ENCODE results near the gene EBNA1BP2. TPM values are rescaled to one million over a fixed set of nuclear protein-coding genes. Genes with fewer than 3 reads are reported as not detected.

Gene EBNA1BP2
- total and polyA plus RNA-seq, 10 of the 15 experiments (the other 5 are each of a cell fraction or from before 2014, with no cell fraction given) = 57.5 to 275 (median 133) TPM

DNA sequence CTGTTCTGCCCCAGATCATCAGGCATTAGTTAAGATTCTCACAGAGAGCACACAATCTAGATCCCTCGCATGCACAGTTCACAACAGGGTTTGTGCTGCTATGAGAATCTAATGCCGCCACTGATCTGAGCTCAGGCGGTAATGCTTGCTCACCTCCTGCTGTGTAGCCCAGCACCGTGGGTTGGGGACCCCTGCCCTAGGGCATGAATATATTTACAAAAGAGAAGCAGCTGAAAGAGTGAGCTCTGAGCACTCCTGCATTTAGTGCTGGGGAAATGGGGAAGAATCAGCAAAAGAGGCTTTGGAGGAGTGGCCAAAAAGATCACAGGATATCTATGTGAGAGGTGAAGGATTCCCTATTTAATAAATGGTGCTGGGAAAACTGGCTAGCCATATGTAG lies 5.6 kb upstream of the EBNA1BP2 start:
- ATAC-seq = no peak
- in situ Hi-C loops (cut with MboI) = no loop called here
- DNase-seq (ENCODE audit: low read depth, low spot score) = no peak
- H3K27ac ChIP-seq (ENCODE audit: control insufficient read depth, insufficient read depth) = no peak overlapping the region
- ChIA-PET SMC1A (ENCODE audit: uncharacterized antibody, unreplicated experiment) (no interaction called here), RAD21 (ENCODE audit: unreplicated experiment) (no interaction called here), CTCF (no interaction called here), POLR2A (no interaction called here)
- no peak for FAIRE-seq
- no TSS peak for BruUV-seq (replicated peaks)
- intact Hi-C loops (cut with micrococcal nuclease; ENCODE audit: unreplicated experiment) = no loop called here
- no peak overlapping the region for H3K4me3 ChIP-seq
- WGBS (ENCODE audit: insufficient coverage, insufficient replicate concordance, low lambda C conversion rate, missing lambda C conversion rate) = 71% methylated on average over 4 of the region's 4 CpGs
- TF ChIP-seq ZNF24 (IDR thresholded peaks at IDR 0.05) (no peak), CHD1 (IDR thresholded peaks at IDR 0.05; ENCODE audit: low read depth, low read length) (no peak), CEBPB (IDR thresholded peaks at IDR 0.05; ENCODE audit: borderline replicate concordance in 1 of 2, low read depth in 2 of 2, low read length in 2 of 2) (no peak), POU2F2 (IDR thresholded peaks at IDR 0.05; ENCODE audit: borderline replicate concordance, low read depth, low read length) (no peak), NBN (IDR thresholded peaks at IDR 0.05) (no peak), NR2F1 (conservative IDR thresholded peaks at IDR 0.05) (no peak), IRF4 (IDR thresholded peaks at IDR 0.05; ENCODE audit: low read depth, low read length) (no peak), TCF3 (IDR thresholded peaks at IDR 0.05; ENCODE audit: borderline replicate concordance, insufficient read depth, low read depth, low read length) (no peak), TBL1XR1 (IDR thresholded peaks at IDR 0.05; ENCODE audit: low read depth, low read length) (no peak), BCL11A (IDR thresholded peaks at IDR 0.05; ENCODE audit: low read depth, low read length) (no peak)
- TF ChIP-seq, protein P1, sequence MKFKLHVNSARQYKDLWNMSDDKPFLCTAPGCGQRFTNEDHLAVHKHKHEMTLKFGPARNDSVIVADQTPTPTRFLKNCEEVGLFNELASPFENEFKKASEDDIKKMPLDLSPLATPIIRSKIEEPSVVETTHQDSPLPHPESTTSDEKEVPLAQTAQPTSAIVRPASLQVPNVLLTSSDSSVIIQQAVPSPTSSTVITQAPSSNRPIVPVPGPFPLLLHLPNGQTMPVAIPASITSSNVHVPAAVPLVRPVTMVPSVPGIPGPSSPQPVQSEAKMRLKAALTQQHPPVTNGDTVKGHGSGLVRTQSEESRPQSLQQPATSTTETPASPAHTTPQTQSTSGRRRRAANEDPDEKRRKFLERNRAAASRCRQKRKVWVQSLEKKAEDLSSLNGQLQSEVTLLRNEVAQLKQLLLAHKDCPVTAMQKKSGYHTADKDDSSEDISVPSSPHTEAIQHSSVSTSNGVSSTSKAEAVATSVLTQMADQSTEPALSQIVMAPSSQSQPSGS (IDR thresholded peaks at IDR 0.05; ENCODE audit: low read length) = no peak
- H3K27me3 ChIP-seq (replicated peaks in 1 of 2; ENCODE audit: control insufficient read depth in 2 of 2, insufficient read depth in 2 of 2, low read length in 1 of 2) = no peaks in the 10 kb centered on the region; a peak in 1 of 4 replicates
- H3K4me2 ChIP-seq (ENCODE audit: control insufficient read depth, insufficient read depth) = no peak overlapping the region
- no peaks in the 10 kb centered on the region for H3K36me3 ChIP-seq (ENCODE audit: control insufficient read depth in 2 of 2, insufficient read depth in 2 of 2, low read length in 1 of 2)
- no peak overlapping the region for H3K9ac ChIP-seq (ENCODE audit: control insufficient read depth, insufficient read depth, low read length)
- H2AFZ ChIP-seq (ENCODE audit: control insufficient read depth, low read depth, low read length) = no peak overlapping the region
- no peaks in the 10 kb centered on the region for H3K79me2 ChIP-seq (ENCODE audit: control insufficient read depth, insufficient read depth, low read length)
- H3K4me1 ChIP-seq (ENCODE audit: control insufficient read depth, insufficient read depth, low read length) = no peaks in the 10 kb centered on the region
- no peaks in the 10 kb centered on the region for H4K20me1 ChIP-seq (ENCODE audit: control insufficient read depth, insufficient read depth)
- H3K9me3 ChIP-seq (replicated peaks; ENCODE audit: control insufficient read depth, insufficient read depth, low read length) = no peaks in the 10 kb centered on the region
